HUES64 (cell line): ENCODE results near the gene RGPD5. TPM values are rescaled to one million over a fixed set of nuclear protein-coding genes. Genes with fewer than 3 reads are reported as not detected.
"Not testable (repeated sequence)": the region's sequence is repeated elsewhere in the genome, so short reads cannot be mapped to it uniquely, and the experiment has no call there.

Experiments
- H3K27ac ChIP-seq: 2 replicates; pipeline ENCODE4 v1.7.0; 2013; ENCODE audit warnings: low read depth, low read length, inconsistent platforms
- H3K27me3 ChIP-seq: 2 replicates; pipeline ENCODE4 v1.6.1; 2013; ENCODE audit warnings: mild to moderate bottlenecking, low read length; ENCODE audit not compliant: insufficient read depth
- H3K36me3 ChIP-seq: 2 replicates; pipeline ENCODE4 v1.6.1; 2013; ENCODE audit warnings: mild to moderate bottlenecking, low read length; ENCODE audit not compliant: insufficient read depth
- H3K4me1 ChIP-seq: 2 replicates; pipeline ENCODE4 v1.6.1; 2013; ENCODE audit warnings: mild to moderate bottlenecking, low read length, moderate library complexity; ENCODE audit not compliant: insufficient read depth
- H3K4me3 ChIP-seq: 2 replicates; pipeline ENCODE4 v1.5.1; 2013; ENCODE audit warnings: mild to moderate bottlenecking, low read length, moderate library complexity
- H3K9ac ChIP-seq: 2 replicates; pipeline ENCODE4 v1.6.1; 2013; ENCODE audit warnings: mild to moderate bottlenecking, low read depth, low read length
- H3K9me3 ChIP-seq: 2 replicates; pipeline ENCODE4 v1.6.1; 2013; ENCODE audit warnings: low read depth, low read length; ENCODE audit not compliant: insufficient read depth
- WGBS: fragments of 150-250, 120-280 bp; methylation state at CpG from one replicate; pipeline ENCODE4 v1.1.7; 2013; ENCODE audit warnings: missing lambda C conversion rate; 5-methylcytosine and 5-hydroxymethylcytosine counted together
- polyA plus RNA-seq, 2 experiments: library from polyadenylated mRNA; stranded (reverse); fragments of 50-300 nt; gene quantifications; one replicate each; pipeline ENCODE4 v1.2.3, GENCODE V29; 2013

Gene RGPD5
- polyA plus RNA-seq (2013, experiment 1 of 2): 13.0 TPM
- 15.7 TPM for polyA plus RNA-seq (2013, experiment 2 of 2)

DNA sequence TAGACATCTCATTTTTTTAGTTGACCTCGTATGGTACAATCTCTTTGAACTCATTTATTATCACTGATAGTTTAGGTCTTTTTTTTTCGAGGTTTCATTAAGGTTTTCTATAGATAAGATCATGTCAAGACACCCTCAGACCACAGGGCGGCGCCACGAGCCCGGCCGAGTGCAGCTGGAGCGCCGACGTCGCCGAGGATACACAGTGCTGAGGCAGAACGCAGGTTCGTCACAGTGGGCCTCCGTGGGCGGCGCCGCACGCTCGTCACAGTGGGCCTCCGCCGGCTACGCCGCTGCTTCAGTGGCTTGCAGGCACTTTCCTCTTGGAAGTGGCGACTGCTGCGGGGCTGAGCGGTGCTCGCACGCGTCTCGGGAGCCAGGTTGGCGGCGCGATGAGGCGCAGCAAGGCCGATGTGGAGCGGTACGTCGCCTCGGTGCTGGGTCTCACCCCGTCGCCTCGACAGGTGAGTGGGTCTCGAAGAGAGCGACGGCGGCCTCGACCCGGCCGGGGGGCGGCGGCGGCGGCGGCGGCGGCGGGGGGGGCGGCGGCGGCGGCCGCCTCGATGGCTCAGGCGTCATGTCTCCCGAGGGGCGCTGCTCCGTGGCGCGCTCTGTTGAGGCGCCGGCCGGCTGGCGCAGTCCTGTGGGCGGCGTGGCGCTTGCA, at the start of gene RGPD5:
TSS of gene RGPD5 (plus strand) at position 232 of the 664 bp plus-strand sequence. CDS start at position 393, 161 bp downstream.
- H3K9me3 ChIP-seq, H3K36me3 ChIP-seq, H3K27ac ChIP-seq, H3K4me1 ChIP-seq, H3K4me3 ChIP-seq, H3K9ac ChIP-seq, H3K27me3 ChIP-seq: not testable (repeated sequence)
- no CpG with 5 or more reads among the region's 77 CpGs for WGBS

DNA sequence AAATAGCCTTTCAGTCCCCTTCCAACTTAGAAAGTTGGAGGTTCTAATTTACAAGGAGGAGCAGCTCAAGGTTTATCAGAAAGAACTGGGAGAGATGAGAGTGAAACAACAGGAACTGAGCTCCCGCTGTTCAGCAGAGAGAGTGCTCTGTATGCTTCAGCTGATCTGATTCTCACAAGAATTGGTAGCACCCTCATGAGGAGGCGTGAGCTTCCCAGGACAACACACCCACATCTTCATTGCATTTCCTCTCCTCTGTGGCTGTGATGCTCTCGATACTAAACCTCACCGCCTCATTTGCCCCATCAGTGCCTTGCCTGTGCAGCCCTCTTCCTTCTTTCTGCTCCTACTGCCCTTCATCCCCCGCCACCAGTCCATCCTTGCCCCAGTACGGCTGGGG, 42.5 kb upstream of the RGPD5 start:
- H3K9ac ChIP-seq, H3K27me3 ChIP-seq, H3K9me3 ChIP-seq, H3K36me3 ChIP-seq, H3K27ac ChIP-seq, H3K4me3 ChIP-seq, H3K4me1 ChIP-seq: not testable (repeated sequence)
- no CpG with 5 or more reads among the region's 6 CpGs for WGBS

DNA sequence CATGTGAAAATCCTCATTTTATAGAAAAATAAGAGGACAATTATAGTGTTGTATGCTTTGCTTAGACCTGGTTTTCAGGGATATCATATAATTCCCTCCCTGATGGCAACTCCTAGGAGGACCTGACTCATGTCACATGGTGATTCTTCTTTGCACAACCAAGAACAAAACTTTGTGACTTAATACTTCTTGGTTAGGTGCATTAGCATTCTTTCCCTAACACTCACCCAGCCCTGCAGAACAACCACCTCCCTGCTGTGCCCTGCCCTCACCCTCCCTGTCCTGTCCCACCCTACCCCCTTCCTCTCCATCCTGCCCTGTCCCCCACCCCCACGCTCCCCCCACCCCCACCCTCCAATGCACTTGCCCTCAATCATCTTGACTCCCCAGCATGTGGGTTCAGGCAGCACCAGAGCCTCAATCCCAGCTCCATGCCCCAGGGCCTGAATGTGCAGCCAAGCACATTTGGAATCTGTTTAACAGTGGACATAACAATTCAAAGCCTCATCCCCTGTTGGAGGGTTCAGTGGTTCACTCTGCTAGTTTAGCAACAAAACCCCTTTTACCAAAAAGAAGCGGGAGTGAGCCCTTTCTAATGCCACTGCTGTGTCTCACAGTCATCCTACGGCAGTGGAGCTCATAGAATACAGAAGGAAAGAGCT, 36.8 kb upstream of the RGPD5 start:
- H3K4me3 ChIP-seq, H3K27ac ChIP-seq, H3K27me3 ChIP-seq, H3K36me3 ChIP-seq, H3K4me1 ChIP-seq, H3K9ac ChIP-seq, H3K9me3 ChIP-seq: not testable (repeated sequence)
- no CpG with 5 or more reads among the region's 3 CpGs for WGBS

DNA sequence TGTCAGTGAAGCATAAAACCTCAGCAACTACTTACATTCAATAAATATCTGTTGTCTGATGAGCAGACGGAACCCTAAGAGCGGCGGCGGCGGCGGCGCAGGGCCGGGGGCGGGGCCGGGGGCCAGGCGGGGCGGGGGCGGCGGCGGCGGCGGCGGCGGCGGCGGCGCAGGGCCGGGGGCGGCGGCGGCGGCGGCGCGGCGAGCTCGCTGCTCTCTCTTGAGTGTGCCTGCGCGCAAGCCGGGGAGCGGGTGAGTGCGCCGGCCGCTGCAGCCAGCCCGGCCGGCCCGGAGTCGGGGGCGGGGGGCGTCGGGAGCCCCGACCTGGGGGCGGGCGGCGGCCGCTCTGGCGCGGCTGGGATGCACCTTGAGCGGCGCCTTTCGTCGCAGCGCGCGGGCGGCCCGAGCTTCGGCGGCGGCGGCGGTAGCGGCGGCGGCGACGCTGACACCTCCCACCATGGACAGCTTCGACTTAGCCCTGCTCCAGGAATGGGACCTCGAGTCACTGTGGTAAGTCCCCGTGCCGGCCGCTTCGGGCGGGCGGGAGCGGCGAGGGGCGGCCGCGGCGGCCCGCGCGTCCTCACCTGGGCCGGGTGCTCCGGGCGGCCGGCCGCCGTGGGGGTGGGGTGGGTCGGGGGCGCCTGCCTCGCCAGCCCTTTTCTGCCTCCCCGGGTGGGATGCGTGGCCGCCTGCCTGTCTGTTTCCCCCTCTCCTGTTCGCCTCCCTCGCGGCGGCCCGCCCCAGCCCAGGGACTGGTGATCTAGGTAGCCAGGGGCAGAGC, 33.7 kb upstream of the RGPD5 start:
- not testable (repeated sequence) for H3K4me1 ChIP-seq, H3K4me3 ChIP-seq

DNA sequence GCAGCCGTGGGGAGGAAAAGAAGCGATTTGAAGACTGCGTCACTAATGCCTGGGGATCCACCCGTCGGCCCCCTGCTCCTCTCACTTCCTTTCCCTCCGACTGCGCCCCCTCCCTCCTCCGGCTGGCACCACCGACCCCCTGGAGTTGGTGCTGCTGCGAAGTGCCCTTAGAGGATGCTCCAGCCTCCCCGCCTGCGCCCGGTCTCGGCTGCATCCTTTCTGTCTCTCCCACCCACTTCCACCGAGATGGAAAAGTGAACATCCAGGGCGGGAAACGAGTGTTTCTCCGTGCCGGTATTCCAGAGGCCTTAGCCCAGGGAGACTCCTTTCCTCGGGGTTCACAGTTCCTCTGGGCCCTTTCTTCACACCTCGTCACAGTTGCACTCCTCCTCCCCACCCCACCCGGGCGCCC, 33.1 kb upstream of the RGPD5 start:
- H3K4me1 ChIP-seq, H3K9me3 ChIP-seq, H3K27ac ChIP-seq, H3K36me3 ChIP-seq, H3K9ac ChIP-seq, H3K4me3 ChIP-seq: not testable (repeated sequence)
- no CpG with 5 or more reads among the region's 23 CpGs for WGBS
- peaks cover 12% of the 10 kb centered on the region; the same call in 1 of the 2 replicates for H3K27me3 ChIP-seq

More for the DNA sequence above, 33.7 kb upstream of the RGPD5 start:
- not testable (repeated sequence) for H3K9ac ChIP-seq, H3K9me3 ChIP-seq, H3K27ac ChIP-seq, H3K36me3 ChIP-seq
- WGBS: 1% methylated on average over 18 of the region's 106 CpGs
- H3K27me3 ChIP-seq: peaks cover 12% of the 10 kb centered on the region; the same call in 1 of the 2 replicates

DNA sequence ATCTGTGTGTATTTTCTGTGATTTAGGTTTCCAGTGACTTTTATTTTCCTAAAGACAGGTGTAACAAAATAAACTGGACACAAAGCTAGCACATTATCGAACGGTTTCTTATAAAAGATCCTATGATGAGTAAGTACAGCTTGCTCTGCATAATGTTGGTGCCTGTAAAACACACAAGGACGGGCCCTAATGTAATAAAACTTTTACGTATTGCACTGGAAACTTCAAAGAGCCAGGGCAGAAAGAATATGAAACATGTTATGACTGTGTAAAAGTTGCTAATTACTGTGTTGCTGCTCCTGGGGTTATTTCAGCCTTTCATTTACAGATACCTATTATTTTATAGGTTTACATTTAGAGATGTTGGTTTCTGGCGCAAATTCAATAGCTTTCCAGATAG, 32.1 kb upstream of the RGPD5 start:
- peaks cover 12% of the 10 kb centered on the region; the same call in 1 of the 2 replicates for H3K27me3 ChIP-seq
- H3K4me1 ChIP-seq, H3K9me3 ChIP-seq, H3K36me3 ChIP-seq, H3K9ac ChIP-seq, H3K4me3 ChIP-seq, H3K27ac ChIP-seq: not testable (repeated sequence)
- 94% methylated on average over 1 of the region's 5 CpGs for WGBS

DNA sequence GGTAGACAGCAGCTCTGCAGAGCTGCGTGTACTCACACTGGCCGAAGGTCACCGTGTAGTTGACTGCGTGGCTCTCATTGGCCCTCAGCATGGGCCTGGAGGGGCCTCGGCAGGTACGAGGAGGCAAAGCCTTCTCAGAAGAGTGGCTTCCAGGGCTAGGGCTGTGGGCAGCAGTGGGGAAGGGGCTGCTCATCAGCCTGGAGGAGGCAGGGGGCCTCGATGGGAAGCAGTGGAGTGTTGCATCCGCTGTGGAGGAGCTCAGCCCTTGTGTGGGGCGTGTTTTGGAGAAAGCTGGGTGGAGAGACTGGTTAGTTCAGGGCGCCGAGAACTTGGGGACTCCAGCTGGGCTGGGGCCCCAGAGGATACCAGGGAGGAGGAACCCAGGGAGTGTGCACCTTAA, 28.0 kb upstream of the RGPD5 start:
- WGBS: 89% methylated on average over 3 of the region's 11 CpGs
- not testable (repeated sequence) for H3K27ac ChIP-seq, H3K4me3 ChIP-seq

DNA sequence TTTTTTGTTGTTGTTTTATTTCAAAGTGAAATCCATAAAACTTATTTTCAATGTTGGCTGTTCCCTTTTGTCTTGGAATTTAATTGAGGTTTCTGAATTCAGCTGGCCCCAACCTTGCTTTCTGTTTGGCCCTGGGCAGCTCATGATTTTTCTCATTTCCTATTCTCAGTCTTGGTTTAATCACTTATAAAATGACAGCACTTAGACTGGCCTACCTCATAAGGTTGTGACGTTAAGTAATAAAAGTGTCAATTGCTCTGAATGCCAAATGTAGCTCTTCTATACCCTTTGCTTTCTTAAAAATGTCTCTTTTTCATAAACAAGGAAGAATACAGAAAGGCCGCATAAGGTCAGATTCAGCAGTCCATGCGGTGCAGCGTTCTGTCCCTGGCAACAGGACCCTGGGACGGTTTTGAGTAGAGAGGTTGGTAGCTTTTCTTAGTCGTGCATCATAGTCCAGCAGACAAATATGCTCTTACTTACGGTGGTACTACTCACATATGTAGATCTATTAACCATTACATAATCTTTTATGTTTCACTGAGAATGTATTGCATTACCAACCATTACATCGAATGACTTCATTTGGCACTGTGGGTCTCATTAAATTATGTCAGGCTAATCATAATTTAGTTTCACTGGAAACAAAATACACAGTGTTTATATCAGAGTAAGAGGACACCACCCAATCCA, 27.1 kb upstream of the RGPD5 start:
- not testable (repeated sequence) for H3K27me3 ChIP-seq, H3K4me3 ChIP-seq, H3K27ac ChIP-seq, H3K9ac ChIP-seq, H3K36me3 ChIP-seq, H3K9me3 ChIP-seq, H3K4me1 ChIP-seq
- WGBS: 100% methylated on average over 3 of the region's 8 CpGs

More for the DNA sequence above, 28.0 kb upstream of the RGPD5 start:
- not testable (repeated sequence) for H3K4me1 ChIP-seq, H3K9me3 ChIP-seq, H3K36me3 ChIP-seq, H3K9ac ChIP-seq
- peaks cover 12% of the 10 kb centered on the region; the same call in 1 of the 2 replicates for H3K27me3 ChIP-seq

DNA sequence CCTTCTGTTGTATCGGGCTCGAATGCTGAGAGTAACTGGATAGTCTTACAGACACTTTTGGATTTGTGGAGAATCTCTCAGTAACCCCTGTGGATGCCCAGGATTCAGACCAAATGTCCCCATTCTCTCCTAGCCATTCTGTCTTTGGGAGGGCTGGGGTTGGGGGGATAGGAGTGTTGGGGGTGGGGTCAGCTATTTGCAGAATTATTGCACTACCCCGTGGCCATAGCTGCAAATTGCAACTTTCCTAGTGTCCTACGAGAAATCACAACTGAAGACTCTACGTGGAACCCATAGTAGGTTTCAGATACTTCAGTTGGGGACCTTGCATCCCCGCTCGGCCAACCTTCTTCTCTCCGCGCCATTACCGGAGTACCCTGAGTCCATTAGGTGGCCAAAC, 25.2 kb upstream of the RGPD5 start:
- WGBS: no CpG with 5 or more reads among the region's 10 CpGs
- H3K36me3 ChIP-seq, H3K4me3 ChIP-seq, H3K9me3 ChIP-seq, H3K27me3 ChIP-seq, H3K4me1 ChIP-seq, H3K9ac ChIP-seq, H3K27ac ChIP-seq: not testable (repeated sequence)

DNA sequence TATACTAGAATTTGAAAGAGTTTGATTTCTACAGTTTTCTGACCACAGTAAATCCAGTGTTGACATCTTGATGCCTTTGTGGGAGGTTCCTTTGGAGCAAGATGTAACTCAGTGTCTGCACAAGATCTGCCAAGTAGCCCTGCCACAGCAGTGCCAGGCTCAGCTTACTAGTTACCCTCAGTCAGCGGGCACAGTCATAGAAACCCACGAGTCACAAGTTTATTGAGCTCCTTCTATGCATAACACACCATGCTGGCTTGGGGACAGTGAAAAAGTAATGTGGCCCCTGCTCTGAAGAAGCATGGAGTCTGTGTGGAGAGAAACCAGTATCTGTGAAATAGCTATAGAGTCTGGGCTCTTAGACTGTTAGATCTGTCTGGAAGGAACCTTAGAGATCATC, 15.0 kb upstream of the RGPD5 start:
- not testable (repeated sequence) for H3K4me3 ChIP-seq, H3K4me1 ChIP-seq, H3K9ac ChIP-seq, H3K27me3 ChIP-seq, H3K9me3 ChIP-seq, H3K27ac ChIP-seq, H3K36me3 ChIP-seq
- WGBS: no CpG with 5 or more reads among the region's 2 CpGs
